HG02852 (cell line): ENCODE results near the gene MYT1.

ENCODE experiments used
- ATAC-seq: cut with Tn5 transposase; IDR thresholded peaks from one replicate; pipeline ENCODE4 v1.9.1; 2021; ENCODE audit warnings: mild to moderate bottlenecking, moderate library complexity; ENCODE audit not compliant: unreplicated experiment

MYT1 gene

GRCh38 chr20:64153861-64154589 lies 10.2 kb upstream of the MYT1 start:
- ATAC-seq = no peak

GRCh38 chr20:64154590-64155257 lies 9.5 kb upstream of the MYT1 start:
- no peak for ATAC-seq

GRCh38 chr20:64155258-64156135 lies 8.8 kb upstream of the MYT1 start:
- no peak for ATAC-seq

- no peak for ATAC-seq
Measured at GRCh38 chr20:64156136-64156885, 7.9 kb upstream of the MYT1 start.

- no peak for ATAC-seq
Measured at GRCh38 chr20:64156886-64157875, 7.1 kb upstream of the MYT1 start.

- ATAC-seq = no peak
Measured at GRCh38 chr20:64157878-64158277, 6.4 kb upstream of the MYT1 start.

GRCh38 chr20:64158346-64159285 lies 5.6 kb upstream of the MYT1 start:
- no peak for ATAC-seq

- no peak for ATAC-seq
Measured at GRCh38 chr20:64159286-64159680, 5.0 kb upstream of the MYT1 start.

GRCh38 chr20:64159711-64160110 lies 4.5 kb upstream of the MYT1 start:
- ATAC-seq = no peak

- no peak for ATAC-seq
Measured at GRCh38 chr20:64160118-64160517, 4.1 kb upstream of the MYT1 start.

GRCh38 chr20:64160526-64161355 lies 3.5 kb upstream of the MYT1 start:
- no peak for ATAC-seq

GRCh38 chr20:64161356-64162238 lies 2.7 kb upstream of the MYT1 start:
- no peak for ATAC-seq

- ATAC-seq = no peak
Measured at GRCh38 chr20:64162239-64162910, 1.9 kb upstream of the MYT1 start.

GRCh38 chr20:64163776-64164122 lies 503 bp upstream of the MYT1 start:
- no peak for ATAC-seq

GRCh38 chr20:64165866-64166600 lies 1.8 kb downstream of the MYT1 start:
- ATAC-seq = no peak
